ENCODE results near the gene ITGB1. TPM values are rescaled to one million over a fixed set of nuclear protein-coding genes. Genes with fewer than 3 reads are reported as not detected.
"Not testable (repeated sequence)": the region's sequence is repeated elsewhere in the genome, so short reads cannot be mapped to it uniquely, and the experiment has no call there.

The ITGB1 gene
- total RNA-seq, 1 donor from 2014 or later, result 263 TPM

- Mint-ChIP-seq H3K27me3 (ENCODE audit: unreplicated experiment) (no peaks in the 10 kb centered on the region), H3K36me3 (ENCODE audit: unreplicated experiment) (no peaks in the 10 kb centered on the region), H3K9me3 (ENCODE audit: unreplicated experiment) (peaks cover 4% of the 10 kb centered on the region), H3K4me1 (ENCODE audit: low read depth, unreplicated experiment) (peaks cover 18% of the 10 kb centered on the region), H3K27ac (ENCODE audit: unreplicated experiment) (peak overlapping the region; percentile 96), H3K4me3 (ENCODE audit: unreplicated experiment) (peak overlapping the region; percentile 94)
- DNase-seq, result no peak
- TF ChIP-seq CTCF (IDR thresholded peaks at IDR 0.05; ENCODE audit: partially characterized antibody, unreplicated experiment), result no peak
Measured at GRCh38 chr10:32980242-32980557, 22.2 kb upstream of the ITGB1 start.

GRCh38 chr10:32979719-32980118 is 21.7 kb upstream of the ITGB1 start:
- not testable (repeated sequence) for H3K27ac Mint-ChIP-seq (ENCODE audit: unreplicated experiment); H3K27me3 Mint-ChIP-seq (ENCODE audit: unreplicated experiment); DNase-seq; H3K36me3 Mint-ChIP-seq (ENCODE audit: unreplicated experiment); H3K9me3 Mint-ChIP-seq (ENCODE audit: unreplicated experiment); H3K4me3 Mint-ChIP-seq (ENCODE audit: unreplicated experiment)
- H3K4me1 Mint-ChIP-seq (ENCODE audit: low read depth, unreplicated experiment), result peaks cover 18% of the 10 kb centered on the region

- Mint-ChIP-seq H3K9me3 (ENCODE audit: unreplicated experiment) (peaks cover 4% of the 10 kb centered on the region), H3K27me3 (ENCODE audit: unreplicated experiment) (no peaks in the 10 kb centered on the region), H3K36me3 (ENCODE audit: unreplicated experiment) (no peaks in the 10 kb centered on the region), H3K4me3 (ENCODE audit: unreplicated experiment) (no peak overlapping the region), H3K27ac (ENCODE audit: unreplicated experiment) (no peak overlapping the region), H3K4me1 (ENCODE audit: low read depth, unreplicated experiment) (peaks cover 18% of the 10 kb centered on the region)
- no peak for TF ChIP-seq CTCF (IDR thresholded peaks at IDR 0.05; ENCODE audit: partially characterized antibody, unreplicated experiment)
- DNase-seq, result no peak
Measured at GRCh38 chr10:32979041-32979440, 21.0 kb upstream of the ITGB1 start.

GRCh38 chr10:32977846-32978809 is 20.1 kb upstream of the ITGB1 start:
- not testable (repeated sequence) for H3K4me3 Mint-ChIP-seq (ENCODE audit: unreplicated experiment); H3K36me3 Mint-ChIP-seq (ENCODE audit: unreplicated experiment); H3K27me3 Mint-ChIP-seq (ENCODE audit: unreplicated experiment); H3K9me3 Mint-ChIP-seq (ENCODE audit: unreplicated experiment); DNase-seq; H3K27ac Mint-ChIP-seq (ENCODE audit: unreplicated experiment)
- H3K4me1 Mint-ChIP-seq (ENCODE audit: low read depth, unreplicated experiment), result peaks cover 14% of the 10 kb centered on the region

GRCh38 chr10:32976338-32976737 is 18.3 kb upstream of the ITGB1 start:
- Mint-ChIP-seq H3K27me3 (ENCODE audit: unreplicated experiment) (no peaks in the 10 kb centered on the region), H3K4me1 (ENCODE audit: low read depth, unreplicated experiment) (peaks cover 7% of the 10 kb centered on the region), H3K4me3 (ENCODE audit: unreplicated experiment) (no peak overlapping the region), H3K9me3 (ENCODE audit: unreplicated experiment) (peaks cover 3% of the 10 kb centered on the region), H3K27ac (ENCODE audit: unreplicated experiment) (no peak overlapping the region), H3K36me3 (ENCODE audit: unreplicated experiment) (no peaks in the 10 kb centered on the region)
- no peak for TF ChIP-seq CTCF (IDR thresholded peaks at IDR 0.05; ENCODE audit: partially characterized antibody, unreplicated experiment)
- no peak for DNase-seq

GRCh38 chr10:32972929-32973328 is 14.9 kb upstream of the ITGB1 start:
- no peak overlapping the region for H3K27ac Mint-ChIP-seq (ENCODE audit: unreplicated experiment)
- no peak for DNase-seq
- TF ChIP-seq CTCF (IDR thresholded peaks at IDR 0.05; ENCODE audit: partially characterized antibody, unreplicated experiment), result no peak
- no peaks in the 10 kb centered on the region for H3K36me3 Mint-ChIP-seq (ENCODE audit: unreplicated experiment)
- H3K9me3 Mint-ChIP-seq (ENCODE audit: unreplicated experiment), result no peaks in the 10 kb centered on the region
- H3K4me1 Mint-ChIP-seq (ENCODE audit: low read depth, unreplicated experiment), result no peaks in the 10 kb centered on the region
- no peaks in the 10 kb centered on the region for H3K27me3 Mint-ChIP-seq (ENCODE audit: unreplicated experiment)
- no peak overlapping the region for H3K4me3 Mint-ChIP-seq (ENCODE audit: unreplicated experiment)
